Smooth muscle cell of the brain vasculature (primary cell): Measurements from ENCODE around the gene PTBP2.

Experiments
- DNase-seq: peaks from one replicate; pipeline ENCODE4 v3.0.0-alpha.2; 2012; ENCODE audit warnings: low read depth, low spot score

PTBP2 gene

GRCh38 chr1:96820671-96821070, 99.1 kb downstream of the PTBP2 start:
- DNase-seq = no peak

- no peak for DNase-seq
Observed at GRCh38 chr1:96825231-96825630, 103.6 kb downstream of the PTBP2 start.

DNA sequence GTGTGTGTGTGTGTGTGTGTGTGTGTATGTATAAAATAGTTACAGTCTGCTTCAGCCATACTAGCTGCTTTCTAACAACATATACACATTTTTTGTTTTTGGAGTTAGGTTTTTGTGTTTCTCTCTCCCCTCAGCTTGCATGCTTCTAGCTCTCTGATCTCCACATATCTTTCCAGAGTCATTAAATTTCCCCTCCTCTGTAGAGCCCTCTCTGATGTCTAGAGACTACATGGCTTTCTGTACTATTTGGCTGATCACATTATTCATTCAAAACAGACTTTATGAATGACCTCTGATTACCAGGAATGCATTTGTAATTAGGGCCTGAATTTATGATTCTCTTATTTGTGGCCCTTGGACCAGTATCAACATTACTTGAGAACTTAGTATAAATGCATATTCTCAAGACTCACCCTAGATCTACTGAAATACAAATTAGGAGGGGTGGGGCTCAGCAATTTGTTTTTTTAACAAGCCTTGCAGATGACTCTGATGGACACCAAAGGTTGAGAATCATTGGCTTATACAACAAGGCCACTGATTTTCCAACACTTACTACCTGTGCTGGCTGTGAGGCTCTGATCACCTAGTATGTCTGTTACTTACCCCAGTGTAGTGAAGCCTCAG, 104.5 kb downstream of the PTBP2 start:
- DNase-seq = no peak

- DNase-seq = no peak
Observed at GRCh38 chr1:96833376-96833775, 111.8 kb downstream of the PTBP2 start.

- DNase-seq = no peak
Observed at GRCh38 chr1:96834986-96835385, 113.4 kb downstream of the PTBP2 start.

GRCh38 chr1:96837057-96837780, 115.6 kb downstream of the PTBP2 start:
- DNase-seq = no peak

DNA sequence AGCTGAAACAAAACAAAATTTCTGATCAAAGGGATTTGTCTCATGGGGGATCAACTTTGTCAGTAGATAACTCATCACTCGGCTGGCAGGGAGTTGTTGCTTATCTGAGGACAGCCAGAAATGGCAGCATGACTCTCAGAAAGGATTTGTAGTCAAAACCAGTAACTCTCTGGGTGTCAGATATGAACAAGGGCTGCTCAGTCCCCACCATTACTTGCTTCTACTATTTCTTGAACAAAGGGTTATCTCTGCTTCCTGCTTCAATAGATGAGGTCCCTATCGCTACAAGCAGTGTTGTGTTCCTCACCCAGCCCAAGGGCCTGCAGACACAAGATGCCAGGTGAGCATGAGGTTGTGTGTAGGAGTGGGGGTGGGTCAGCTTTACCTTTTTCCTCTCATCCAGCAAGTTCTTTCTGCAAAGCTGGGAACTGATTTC, 116.2 kb downstream of the PTBP2 start:
- no peak for DNase-seq

DNA sequence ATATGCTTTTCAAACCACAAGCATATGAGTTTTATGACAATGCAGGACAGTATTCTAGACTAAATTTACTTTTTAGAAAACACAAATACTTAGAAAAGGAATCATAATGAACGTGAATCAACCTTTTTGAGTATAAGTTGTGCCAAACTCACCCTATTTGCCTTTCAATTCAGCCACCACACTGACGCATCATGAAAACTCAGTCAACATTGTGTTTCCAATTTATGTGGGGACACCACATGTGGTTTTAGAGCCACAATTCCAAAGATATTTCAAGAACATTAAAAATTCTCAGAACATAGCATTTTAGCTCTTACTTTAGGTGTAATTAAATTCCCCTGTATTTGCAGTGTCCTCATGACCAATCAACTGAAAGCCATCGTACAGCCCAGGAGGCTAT, 118.8 kb downstream of the PTBP2 start:
- DNase-seq = no peak

DNA sequence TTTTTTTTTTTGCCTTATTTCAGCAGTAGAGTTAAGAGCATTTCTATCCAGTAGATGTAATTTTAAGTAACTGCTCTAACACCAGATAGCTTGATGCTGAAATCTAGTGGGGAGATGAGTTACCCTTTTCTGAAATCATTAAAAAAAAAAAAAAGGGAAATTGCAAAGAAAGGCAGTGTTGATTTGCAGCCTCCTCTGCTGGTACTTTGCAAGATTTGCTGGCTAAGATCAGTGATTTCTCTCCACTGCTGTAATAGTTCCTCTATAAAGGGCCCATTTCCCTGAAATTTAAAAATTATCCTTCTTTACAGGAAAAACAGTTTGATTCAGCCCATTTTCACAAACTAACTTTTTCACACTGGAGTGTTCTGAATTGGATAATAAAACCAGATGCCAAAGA, 120.6 kb downstream of the PTBP2 start:
- DNase-seq = no peak

GRCh38 chr1:96843196-96843595, 121.6 kb downstream of the PTBP2 start:
- no peak for DNase-seq

DNA sequence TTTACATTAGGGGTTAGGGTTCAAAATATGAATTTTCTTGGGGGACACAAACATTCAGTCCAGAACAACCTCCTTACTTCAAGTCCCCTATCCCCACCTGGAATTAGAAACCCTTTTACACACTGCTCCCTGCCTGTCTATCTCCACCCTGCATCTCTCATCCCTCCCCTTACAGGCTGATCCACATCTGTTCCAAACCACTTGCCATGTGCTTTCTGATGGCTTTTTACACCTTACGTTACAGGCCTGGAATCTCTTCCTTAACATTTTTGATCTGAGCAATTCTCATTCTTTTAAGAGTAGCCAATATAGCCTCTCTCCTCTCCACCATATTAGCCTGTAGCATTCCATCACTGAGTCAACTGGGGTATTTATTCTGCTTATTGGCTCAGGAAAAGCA, 122.0 kb downstream of the PTBP2 start:
- DNase-seq = no peak

GRCh38 chr1:96845464-96845863, 123.9 kb downstream of the PTBP2 start:
- DNase-seq = no peak

GRCh38 chr1:96861836-96862235, 140.3 kb downstream of the PTBP2 start:
- no peak for DNase-seq

GRCh38 chr1:96863449-96863848, 141.9 kb downstream of the PTBP2 start:
- DNase-seq = no peak
